HG02884 (cell line): ENCODE data around the gene TSKS.

Experiments used
- ATAC-seq: cut with Tn5 transposase; IDR thresholded peaks from one replicate; pipeline ENCODE4 v1.9.1; 2021; ENCODE audit warnings: mild to moderate bottlenecking, moderate library complexity; ENCODE audit not compliant: unreplicated experiment

TSKS gene

DNA sequence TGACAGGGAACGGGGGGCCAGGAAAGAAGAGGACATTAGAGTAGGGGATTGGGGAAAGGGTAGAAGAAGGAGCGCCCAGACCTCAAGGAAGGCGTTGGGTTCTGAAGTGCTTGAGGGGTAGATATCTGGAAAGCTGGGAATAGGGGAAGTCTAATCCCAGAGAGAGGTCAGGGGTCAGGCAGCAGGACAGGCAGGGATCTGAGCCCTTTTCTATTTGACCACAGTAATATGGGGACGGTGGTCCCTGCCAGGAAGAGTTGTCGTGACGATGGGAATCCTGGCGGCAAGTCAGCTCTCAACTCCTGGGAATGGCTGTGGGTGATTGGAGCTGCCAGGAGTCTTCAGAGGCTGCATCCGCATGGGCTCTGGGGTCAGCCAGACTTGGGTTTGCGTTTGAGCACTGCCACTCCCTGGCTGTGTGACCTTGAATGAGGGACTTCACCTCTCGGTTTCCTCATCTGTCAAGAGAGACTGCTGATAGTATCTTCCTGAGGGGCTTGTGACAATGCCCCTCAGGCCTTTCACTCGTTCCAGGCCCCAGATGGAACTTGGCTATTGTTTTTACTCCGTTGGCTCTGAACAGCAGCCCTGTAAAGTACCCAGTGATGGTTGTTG is 5.0 kb upstream of the TSKS start:
- ATAC-seq = no peak

DNA sequence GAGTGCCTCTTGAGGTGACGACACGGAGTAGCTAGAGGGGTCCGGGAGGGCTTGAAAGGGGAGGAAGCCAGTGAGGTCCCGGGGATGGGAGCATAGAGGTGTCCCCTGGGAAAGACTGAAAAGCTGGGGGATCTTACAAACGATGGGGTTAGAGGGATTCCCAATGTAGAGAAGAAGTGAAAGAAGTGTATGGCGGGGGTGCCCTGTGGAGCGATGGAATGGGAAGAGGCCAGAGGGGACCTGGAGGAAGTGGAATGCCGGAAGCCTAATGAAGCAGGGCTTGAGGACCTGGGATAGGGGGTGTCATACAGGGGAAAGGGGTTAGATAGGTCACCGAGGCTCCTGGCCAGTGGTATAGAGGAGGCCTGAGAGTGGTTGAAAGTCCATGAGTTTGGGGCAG is 4.3 kb upstream of the TSKS start:
- no peak for ATAC-seq

DNA sequence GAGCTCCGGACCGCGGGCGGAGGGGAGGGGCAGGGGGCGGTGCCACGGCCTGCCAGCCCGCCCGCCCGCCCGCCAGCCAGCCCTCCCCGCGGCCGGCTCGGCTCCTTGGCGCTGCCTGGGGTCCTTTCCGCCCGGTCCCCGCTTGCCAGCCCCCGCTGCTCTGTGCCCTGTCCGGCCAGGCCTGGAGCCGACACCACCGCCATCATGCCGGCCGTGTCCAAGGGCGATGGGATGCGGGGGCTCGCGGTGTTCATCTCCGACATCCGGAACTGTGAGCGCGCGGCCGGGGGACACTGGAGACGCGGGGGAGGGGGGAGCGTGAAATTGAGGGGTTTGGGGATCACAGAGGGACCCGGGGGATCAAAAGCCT is 3.8 kb upstream of the TSKS start, which contains the start of gene AP2A1:
AP2A1 (plus strand) TSS at position 72 of the 370 bp plus-strand sequence; CDS start at position 205, 133 bp downstream.
- ATAC-seq = no peak

DNA sequence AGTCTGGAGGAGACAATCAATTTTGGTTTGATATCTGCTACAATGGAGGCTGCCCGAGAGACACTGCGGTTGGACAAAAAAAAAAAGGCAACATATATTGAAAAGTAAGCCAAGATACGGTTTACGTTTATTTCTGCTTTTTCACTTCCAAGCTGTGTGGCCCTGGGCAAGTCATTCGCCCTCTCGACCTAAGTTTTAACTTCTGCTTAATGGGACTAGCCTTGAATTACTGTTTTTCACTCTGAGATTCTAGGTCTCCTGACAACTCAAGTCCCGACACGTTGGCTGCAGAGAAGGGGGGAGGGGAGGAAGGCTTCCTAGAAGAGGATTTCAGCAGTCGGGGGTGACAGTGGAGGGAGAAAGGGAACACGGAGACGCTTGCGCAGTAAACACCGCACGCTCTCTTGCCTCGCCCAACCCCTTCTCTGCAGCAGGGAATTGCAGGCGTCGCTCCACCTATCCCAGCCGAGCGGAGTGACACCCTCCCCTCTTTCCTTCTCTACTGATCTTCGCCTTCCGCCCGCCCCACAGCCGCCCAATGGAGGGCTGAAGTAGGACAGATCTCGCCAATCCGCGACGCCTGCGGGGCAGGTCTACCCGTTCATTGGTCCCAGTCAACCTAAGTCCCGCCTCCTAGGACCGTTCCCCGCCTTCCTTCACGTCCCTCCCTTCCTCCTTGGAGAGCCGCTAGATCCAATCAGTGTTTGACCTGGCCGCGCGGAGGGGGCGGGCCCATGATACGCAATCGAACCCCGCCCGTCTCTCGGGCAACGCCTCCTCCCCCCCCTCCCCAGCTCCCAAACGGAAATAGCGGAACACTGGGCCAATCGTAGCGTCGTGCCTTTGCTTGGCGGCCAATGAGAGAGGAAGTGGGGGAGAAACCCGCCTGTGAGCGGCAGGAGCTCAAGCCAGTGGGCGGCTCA is 3.2 kb upstream of the TSKS start:
- ATAC-seq = peak; percentile 88

DNA sequence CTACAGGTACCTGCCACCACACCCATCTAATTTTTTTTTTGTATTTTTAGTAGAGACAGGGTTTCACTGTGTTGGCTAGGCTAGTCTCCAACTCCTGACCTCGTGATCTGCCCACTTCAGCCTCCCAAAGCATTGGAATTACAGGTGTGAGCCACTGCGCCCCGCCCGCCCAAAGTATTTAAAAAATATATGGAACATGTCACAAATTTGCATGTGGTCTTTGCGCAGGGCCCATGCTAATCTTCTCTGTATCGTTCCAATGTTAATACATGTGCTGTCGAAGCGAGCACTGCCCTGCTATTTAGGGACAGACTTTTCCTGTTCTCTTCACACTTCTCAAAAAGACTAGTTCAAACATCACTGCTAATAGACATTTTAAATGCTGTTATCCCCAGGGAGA is 1.2 kb upstream of the TSKS start:
- no peak for ATAC-seq

DNA sequence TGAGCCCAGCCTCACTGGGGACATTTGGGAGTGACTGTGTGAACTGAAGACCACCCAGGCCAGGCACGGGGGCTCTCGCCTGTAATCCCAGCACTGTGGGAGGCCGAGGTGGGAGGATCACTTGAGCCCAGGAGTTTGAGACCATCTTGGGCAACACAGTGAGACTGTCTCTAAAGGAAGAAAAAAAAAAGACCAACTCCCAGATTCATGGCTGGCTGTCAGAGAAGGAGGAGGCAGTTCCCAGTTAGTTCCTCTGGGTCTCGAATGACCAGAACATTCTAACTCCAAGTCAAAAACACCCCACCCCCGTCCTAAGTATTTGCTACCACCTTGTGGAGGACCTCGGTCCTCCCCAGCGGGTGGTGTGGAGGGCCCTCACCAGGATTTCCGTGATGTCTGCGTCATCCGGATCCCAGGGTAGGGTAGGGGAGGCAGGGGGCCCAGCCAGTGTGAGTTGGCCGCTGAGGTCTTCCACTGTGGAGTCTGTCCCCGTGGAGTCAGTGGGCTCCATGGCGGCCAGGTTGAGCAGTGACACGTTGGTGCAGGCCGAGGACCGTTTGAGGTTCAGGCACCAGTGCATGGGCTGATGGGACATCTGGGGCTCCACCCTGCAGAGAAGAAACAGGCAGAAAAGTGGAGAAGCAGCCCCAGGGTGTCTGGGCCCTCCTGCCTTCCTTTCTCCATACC is 1.3 kb downstream of the TSKS start:
- ATAC-seq = no peak

DNA sequence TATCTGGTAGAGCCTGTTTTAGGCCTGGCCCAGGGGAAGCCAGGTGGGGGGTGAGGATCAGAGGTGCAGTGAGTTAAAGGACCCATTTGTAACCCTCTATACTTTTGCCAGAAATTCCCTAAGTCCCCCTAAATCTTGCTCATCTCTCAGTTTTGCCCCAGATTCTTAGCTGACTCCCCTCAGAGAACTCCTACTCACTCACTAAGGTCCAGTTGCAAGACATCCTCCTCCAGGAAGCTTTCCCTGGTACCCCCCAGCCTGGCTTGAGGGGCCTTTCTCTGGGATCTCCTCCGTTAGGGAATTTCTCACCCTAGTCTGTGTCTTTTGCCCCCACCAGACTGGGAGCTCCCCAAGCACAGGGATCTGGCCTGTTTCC is 1.9 kb downstream of the TSKS start:
- ATAC-seq = no peak

DNA sequence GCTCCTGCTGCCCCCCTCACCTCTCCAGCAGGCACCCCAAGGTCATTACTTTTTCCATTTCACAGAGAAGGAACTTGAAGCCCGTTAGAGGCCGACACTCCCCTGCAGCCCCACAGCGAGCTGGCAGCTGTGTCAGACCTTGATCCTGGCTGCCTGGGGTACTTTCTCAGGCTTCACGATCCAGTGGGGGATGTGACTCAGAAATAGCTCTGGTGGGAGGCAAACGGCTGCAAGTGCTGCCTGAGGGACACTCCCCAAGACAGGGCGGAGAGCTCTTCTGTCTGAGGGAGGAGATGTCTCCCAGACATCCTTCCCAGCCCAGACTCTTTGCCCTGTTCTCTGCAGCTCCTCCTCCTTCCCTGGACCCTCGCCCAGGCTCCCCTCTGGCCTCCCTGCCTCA is 4.8 kb downstream of the TSKS start:
- no peak for ATAC-seq

DNA sequence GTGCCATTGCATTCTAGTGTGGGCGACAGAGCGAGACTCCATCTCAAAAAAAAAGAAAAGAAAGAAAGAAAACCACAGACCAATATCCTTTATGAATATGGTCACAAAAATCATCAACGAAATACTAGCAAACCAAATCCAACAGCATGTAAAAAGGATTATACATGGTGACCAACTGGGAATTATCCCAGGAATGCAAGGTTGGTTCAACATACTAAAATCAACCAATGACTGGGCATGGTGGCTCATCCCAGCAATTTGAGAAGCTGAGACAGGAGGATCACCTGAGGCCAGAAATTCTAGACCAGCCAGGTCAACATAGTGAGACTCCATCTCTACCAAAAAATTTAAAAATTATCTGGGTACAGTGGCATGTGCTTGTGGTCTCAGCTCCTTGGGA is 7.2 kb downstream of the TSKS start:
- ATAC-seq = no peak

DNA sequence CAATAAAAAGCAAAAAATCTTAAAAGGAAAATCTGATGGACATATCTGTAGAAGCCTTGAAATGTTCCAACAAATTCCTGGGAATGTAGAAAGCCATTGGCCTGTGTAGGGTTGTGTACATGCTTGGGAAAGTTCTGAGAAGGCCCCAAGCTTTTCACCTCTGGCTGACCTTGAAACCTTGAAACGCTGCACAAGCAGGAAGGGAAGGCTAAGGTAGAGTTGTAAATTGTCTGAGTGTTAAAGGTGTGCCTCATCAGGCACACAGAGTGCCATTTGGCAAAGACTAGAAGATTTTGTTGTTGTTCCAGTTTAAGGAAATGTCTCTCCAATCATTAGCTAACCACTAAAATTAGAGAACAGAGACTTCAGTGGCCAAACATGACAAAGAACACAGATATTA is 10.4 kb downstream of the TSKS start:
- ATAC-seq = no peak

DNA sequence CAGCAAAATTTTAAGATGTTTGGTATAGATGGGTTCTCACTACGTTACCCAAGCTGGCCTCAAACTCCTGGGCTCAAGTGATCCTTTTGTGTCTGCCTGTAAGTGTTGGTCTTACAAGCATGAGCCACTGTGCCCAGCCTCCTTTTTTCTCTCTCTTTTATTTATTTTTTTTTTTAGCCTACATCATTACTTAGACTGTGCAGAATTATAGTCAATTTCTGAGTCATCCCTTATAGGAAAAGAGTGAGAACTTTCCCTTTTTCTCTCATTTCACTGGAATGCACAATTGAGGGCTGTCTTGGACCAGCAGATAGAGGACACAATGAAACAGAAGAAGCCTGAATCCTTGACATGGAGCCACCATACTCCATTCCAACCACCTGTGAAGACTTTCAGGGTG is 13.3 kb downstream of the TSKS start:
- no peak for ATAC-seq

DNA sequence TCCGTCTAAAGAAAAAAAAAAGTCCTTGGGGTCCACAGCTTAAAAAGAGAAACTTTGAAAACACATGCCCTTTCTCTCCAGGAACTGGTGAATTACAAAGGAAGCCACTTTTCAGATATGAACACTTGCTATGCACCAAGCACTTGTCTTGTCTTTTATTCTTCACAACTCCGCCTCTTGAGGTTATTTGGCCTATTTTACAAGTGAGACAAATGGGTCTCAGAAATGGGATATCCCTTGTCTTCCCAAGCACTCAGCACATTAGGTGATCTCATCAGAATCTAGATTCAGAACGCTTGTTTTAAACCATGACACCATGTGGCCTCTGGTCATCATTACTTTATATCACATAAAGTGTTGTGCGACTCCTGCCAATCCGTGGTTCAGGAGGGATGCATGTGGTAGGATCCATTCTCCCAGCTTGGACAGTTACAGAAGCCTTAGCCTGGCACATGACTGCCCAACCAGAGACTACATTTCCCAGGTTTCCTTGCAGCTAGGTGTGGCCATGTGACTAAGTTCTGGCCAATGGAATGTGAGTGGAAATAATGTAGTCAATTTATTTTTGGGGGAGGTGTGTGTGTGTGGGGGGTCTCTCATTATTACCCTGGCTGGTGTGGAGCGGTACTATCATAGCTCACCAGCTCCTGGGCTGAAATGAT is 13.9 kb downstream of the TSKS start:
- ATAC-seq = no peak

DNA sequence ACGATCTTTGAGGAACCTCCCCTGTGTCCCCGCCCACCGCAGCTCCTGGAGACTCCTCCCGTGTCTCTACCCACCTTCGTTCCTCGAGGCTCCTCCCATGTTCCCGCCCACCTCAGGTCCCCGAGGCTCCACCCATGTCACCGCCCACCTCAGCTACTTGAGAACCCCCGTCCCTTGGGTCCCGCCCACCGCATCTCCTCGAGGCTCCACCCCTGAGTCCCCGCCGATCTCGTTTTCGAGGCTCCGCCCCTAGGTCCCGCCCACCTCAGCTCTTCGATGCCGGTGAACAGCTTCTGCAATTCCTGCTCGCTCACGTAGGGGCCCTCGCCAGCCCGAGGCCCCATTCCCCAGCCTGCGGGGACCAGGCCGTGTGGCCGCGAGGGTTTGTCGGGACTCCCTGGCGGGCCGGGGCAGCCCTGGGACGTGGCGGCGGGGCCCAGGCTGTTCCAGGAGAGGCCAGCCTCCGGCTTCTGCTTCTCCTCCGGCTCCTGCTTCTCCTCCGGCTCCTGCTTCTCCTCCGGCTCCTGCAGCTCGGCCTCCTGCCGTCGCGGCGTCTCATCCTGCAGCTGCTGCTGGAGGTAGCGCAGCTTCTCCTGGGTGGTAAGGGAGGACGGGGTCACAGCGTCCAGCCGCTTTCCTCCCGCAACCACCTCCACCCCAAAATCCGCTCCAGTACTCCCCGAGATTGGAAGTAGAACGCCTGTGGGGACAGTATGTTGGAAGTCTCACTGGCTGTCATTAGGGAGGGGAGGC is 16.7 kb downstream of the TSKS start:
- no peak for ATAC-seq

DNA sequence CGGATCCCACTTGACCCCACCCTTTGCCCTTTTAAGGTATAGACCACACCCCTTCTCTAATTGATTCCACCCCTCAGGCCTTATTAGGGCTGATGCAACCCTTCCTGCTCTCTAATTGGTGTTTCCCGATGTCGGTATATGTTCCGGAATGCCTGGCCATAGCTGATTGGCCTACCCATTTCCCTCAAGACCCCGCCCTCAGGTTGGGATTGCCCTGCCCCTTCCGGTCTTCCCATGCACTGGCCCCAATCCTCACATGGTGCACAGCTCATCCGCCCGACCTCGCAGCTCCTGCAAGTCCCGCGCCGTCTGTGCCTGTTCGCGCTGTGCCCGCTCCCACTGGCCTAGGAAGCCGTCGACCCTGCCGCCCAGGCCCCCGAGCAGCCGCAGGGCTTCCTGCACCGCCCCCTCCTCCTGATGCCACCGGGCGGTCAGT is 18.1 kb downstream of the TSKS start:
- ATAC-seq = no peak

DNA sequence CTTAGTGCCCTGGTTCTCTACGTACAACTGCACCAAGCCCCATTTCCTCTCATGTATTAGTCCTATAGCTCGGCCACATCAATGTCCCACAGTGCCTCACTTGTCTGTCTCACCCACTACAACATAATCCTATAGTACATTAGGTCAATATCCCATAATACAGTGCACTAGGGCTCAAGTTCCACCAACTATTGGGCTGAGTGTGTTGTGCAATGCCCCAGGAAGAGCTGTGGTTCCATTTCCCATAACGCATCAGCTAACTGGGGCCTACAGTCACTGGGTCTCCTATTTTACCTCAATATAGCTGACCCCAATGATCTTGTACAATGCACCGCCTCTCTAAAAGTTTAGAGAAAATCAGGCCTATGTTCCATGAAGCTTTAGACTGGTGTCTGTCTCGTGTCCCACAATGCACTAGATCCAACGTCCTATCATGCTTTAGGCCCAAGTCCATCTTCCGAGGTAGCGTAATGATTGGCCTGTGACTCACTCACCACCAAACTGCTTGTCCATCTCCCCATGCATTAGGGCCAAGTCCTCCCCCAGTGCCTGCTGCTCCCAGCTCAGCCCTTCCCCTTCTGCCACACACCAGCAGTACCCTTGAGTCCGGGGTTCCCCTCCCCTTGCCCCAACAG is 21.8 kb downstream of the TSKS start:
- ATAC-seq = no peak

DNA sequence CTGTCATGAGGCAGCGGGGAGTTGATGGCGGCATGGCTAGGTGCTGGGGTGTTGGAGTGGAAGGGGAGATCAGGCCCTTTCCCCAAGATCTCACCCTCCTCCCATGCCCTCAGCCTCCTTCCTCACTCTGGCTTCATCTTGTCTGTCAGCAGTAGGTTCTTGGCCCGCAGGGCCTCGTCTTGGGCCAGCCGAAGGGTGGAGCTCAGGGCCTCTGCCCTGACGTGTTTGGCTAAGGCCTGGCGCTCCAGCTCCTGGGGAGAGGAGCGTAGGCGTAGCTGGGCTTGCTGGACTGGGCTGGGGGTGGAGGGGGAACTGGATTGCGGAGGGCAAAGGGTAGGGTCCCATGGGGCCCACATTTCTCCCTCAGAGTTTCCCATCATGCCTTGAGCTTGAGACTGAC is 23.2 kb downstream of the TSKS start:
- no peak for ATAC-seq

DNA sequence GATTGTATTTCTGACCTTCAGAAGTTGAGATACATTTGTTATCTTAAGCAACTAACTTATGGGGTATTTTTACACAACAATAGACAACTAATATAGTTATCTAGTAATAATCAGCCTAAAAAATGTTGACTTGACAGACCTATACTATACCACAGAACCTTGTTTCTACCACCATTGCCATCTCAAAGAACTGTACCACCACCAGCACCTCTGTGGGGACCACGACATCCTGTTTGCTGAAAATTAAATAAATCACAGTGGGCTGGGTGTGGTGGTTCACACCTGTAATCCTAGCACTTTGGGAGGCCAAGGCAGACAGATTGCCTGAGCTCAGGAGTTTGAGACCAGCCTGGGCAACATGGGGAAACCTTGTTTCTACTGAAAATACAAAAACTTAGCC is 24.0 kb downstream of the TSKS start:
- no peak for ATAC-seq

DNA sequence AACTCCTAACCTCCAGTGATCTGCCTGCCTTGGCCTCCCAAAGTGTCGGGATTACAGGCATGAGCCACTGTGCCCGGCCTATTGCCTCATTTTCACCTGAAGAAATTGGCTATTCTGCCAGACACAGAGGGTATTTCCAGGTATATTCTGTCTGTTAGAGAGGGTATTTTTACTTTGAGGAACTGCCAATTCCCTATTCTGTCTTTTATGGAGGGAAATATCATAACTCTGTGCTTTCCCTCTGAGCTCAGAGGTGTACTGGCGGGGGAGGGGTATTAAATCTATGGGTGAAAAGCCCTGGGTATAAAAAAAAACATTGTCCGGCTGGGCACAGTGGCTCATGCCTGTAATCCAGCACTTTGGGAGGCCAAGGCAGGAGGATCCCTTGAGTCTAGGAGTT is 24.8 kb downstream of the TSKS start:
- no peak for ATAC-seq

DNA sequence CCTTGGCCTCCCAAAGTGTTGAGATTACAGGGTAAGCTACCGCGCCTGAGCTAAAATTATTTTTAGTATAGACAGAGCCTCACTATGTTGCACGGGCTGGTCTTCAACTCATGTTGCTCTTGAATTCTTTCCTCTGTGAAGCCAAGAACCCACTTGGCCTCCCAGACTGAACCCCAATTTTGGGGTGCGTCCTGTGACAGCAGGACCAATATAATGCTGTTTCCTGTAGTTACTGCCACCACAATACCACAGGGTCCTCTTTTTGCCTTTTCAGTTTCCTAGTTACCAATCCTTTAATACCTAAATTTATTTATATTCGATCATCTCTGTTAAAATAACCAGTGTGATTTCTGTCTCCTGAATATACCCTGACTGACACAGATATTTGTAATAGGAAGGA is 32.9 kb downstream of the TSKS start:
- ATAC-seq = no peak
